ENCODE data around the gene FGF5.
"Not testable (repeated sequence)": the region's sequence is repeated elsewhere in the genome, so short reads cannot be mapped to it uniquely, and the experiment has no call there.

FGF5 gene

GRCh38 chr4:80270321-80270720 is 3.9 kb downstream of the FGF5 start:
- no peak for DNase-seq (ENCODE audit: low read depth, low spot score)
- peaks cover 36% of the 10 kb centered on the region for H3K27me3 ChIP-seq (ENCODE audit: insufficient read depth, insufficient read length)
- TF ChIP-seq ZNF274 (IDR thresholded peaks at IDR 0.05; ENCODE audit: low read depth, low read length) (no peak), SUZ12 (IDR thresholded peaks at IDR 0.05; ENCODE audit: extremely low read depth, insufficient read depth, insufficient read length) (no peak), YY1 (IDR thresholded peaks at IDR 0.05; ENCODE audit: insufficient read depth, insufficient read length) (no peak)
- no peaks in the 10 kb centered on the region for H3K4me1 ChIP-seq (ENCODE audit: insufficient read depth, insufficient read length)
- H3K9ac ChIP-seq (ENCODE audit: insufficient read length, low read depth) = no peak overlapping the region
- no peak overlapping the region for H3K4me3 ChIP-seq (ENCODE audit: insufficient read length, low read depth)
- no peaks in the 10 kb centered on the region for H3K9me3 ChIP-seq (ENCODE audit: insufficient read depth, low read length)
- no peaks in the 10 kb centered on the region for H3K36me3 ChIP-seq (ENCODE audit: insufficient read depth, insufficient read length, low read length)

DNA sequence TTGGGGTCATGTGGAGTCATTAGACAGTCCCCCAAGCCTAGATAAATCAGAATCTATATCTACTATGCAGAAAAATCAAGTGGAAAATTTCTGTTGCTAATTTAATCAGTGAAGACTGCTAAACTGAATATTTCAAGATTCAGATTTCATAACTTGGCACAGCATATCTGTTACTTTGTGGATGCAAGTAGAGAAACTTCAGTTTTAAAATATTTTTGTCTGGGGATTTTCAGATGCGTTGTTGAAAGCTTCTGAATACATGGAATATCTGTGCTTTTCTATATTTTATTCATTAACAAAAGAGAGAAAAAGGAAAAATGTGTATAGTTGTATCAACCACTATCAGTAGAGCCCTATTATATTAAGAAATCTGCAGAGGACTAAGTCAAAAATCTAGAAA is 4.4 kb downstream of the FGF5 start:
- Histone ChIP-seq H3K9ac (ENCODE audit: insufficient read length, low read depth) (no peak overlapping the region), H3K4me1 (ENCODE audit: insufficient read depth, insufficient read length) (no peaks in the 10 kb centered on the region), H3K9me3 (ENCODE audit: insufficient read depth, low read length) (no peaks in the 10 kb centered on the region), H3K27me3 (ENCODE audit: insufficient read depth, insufficient read length) (peaks cover 31% of the 10 kb centered on the region), H3K4me3 (ENCODE audit: insufficient read length, low read depth) (no peak overlapping the region), H3K36me3 (ENCODE audit: insufficient read depth, insufficient read length, low read length) (no peaks in the 10 kb centered on the region)
- DNase-seq (ENCODE audit: low read depth, low spot score) = no peak
- no peak for TF ChIP-seq ZNF274 (IDR thresholded peaks at IDR 0.05; ENCODE audit: low read depth, low read length)
- TF ChIP-seq YY1 (IDR thresholded peaks at IDR 0.05; ENCODE audit: insufficient read depth, insufficient read length) = no peak
- no peak for TF ChIP-seq SUZ12 (IDR thresholded peaks at IDR 0.05; ENCODE audit: extremely low read depth, insufficient read depth, insufficient read length)

GRCh38 chr4:80271801-80272200 is 5.3 kb downstream of the FGF5 start:
- TF ChIP-seq YY1 (IDR thresholded peaks at IDR 0.05; ENCODE audit: insufficient read depth, insufficient read length) (no peak), ZNF274 (IDR thresholded peaks at IDR 0.05; ENCODE audit: low read depth, low read length) (no peak), SUZ12 (IDR thresholded peaks at IDR 0.05; ENCODE audit: extremely low read depth, insufficient read depth, insufficient read length) (no peak)
- no peak for DNase-seq (ENCODE audit: low read depth, low spot score)
- Histone ChIP-seq H3K9ac (ENCODE audit: insufficient read length, low read depth) (no peak overlapping the region), H3K4me1 (ENCODE audit: insufficient read depth, insufficient read length) (no peaks in the 10 kb centered on the region), H3K9me3 (ENCODE audit: insufficient read depth, low read length) (no peaks in the 10 kb centered on the region), H3K27me3 (ENCODE audit: insufficient read depth, insufficient read length) (peaks cover 22% of the 10 kb centered on the region), H3K36me3 (ENCODE audit: insufficient read depth, insufficient read length, low read length) (no peaks in the 10 kb centered on the region), H3K4me3 (ENCODE audit: insufficient read length, low read depth) (no peak overlapping the region)

DNA sequence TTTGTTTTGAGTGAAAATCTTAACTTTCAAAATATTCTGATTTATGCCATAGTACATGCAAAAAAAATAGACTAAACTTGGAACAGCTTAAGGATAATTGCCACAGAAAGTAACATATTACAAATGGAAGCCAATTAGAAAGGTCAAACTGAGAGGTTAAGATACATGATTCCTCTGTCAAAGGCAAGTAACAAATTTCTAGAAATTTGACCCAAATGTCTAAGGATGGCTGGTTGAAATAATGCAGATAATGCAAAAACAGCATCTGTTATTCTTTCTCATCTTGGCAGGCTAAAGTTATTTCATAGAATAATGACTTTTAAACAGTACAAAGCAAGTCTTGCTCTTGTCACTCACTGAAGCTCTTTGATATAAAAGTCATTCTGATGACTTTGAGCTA is 10.5 kb downstream of the FGF5 start:
- Histone ChIP-seq H3K4me1 (ENCODE audit: insufficient read depth, insufficient read length) (no peaks in the 10 kb centered on the region), H3K9me3 (ENCODE audit: insufficient read depth, low read length) (no peaks in the 10 kb centered on the region), H3K4me3 (ENCODE audit: insufficient read length, low read depth) (no peak overlapping the region), H3K27me3 (ENCODE audit: insufficient read depth, insufficient read length) (no peaks in the 10 kb centered on the region), H3K9ac (ENCODE audit: insufficient read length, low read depth) (no peak overlapping the region), H3K36me3 (ENCODE audit: insufficient read depth, insufficient read length, low read length) (no peaks in the 10 kb centered on the region)
- no peak for DNase-seq (ENCODE audit: low read depth, low spot score)
- TF ChIP-seq YY1 (IDR thresholded peaks at IDR 0.05; ENCODE audit: insufficient read depth, insufficient read length) (no peak), SUZ12 (IDR thresholded peaks at IDR 0.05; ENCODE audit: extremely low read depth, insufficient read depth, insufficient read length) (no peak), ZNF274 (IDR thresholded peaks at IDR 0.05; ENCODE audit: low read depth, low read length) (no peak)

DNA sequence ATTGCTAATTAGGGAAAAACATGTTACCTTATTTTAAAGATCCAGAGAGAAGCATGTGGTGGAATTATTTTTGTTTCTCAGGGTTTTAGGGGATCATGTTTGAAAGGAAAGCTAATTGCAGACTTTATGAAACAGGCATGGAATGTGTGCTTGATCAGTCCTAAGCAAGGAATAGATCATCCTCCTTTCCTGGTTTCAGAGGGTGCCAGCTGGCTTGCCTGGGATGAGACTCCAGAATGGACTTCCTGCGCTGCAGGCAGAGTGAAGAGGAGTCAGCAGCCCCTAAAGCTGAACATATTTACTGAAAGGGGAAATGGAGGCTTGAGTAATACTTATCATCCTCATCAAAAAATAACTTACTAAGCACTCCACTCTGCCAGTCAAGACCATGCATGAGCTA is 13.3 kb downstream of the FGF5 start:
- Histone ChIP-seq H3K27me3 (ENCODE audit: insufficient read depth, insufficient read length) (no peaks in the 10 kb centered on the region), H3K4me3 (ENCODE audit: insufficient read length, low read depth) (no peak overlapping the region), H3K36me3 (ENCODE audit: insufficient read depth, insufficient read length, low read length) (no peaks in the 10 kb centered on the region), H3K9ac (ENCODE audit: insufficient read length, low read depth) (no peak overlapping the region), H3K9me3 (ENCODE audit: insufficient read depth, low read length) (no peaks in the 10 kb centered on the region), H3K4me1 (ENCODE audit: insufficient read depth, insufficient read length) (no peaks in the 10 kb centered on the region)
- no peak for TF ChIP-seq ZNF274 (IDR thresholded peaks at IDR 0.05; ENCODE audit: low read depth, low read length)
- TF ChIP-seq YY1 (IDR thresholded peaks at IDR 0.05; ENCODE audit: insufficient read depth, insufficient read length) = no peak
- no peak for TF ChIP-seq SUZ12 (IDR thresholded peaks at IDR 0.05; ENCODE audit: extremely low read depth, insufficient read depth, insufficient read length)
- DNase-seq (ENCODE audit: low read depth, low spot score) = no peak

DNA sequence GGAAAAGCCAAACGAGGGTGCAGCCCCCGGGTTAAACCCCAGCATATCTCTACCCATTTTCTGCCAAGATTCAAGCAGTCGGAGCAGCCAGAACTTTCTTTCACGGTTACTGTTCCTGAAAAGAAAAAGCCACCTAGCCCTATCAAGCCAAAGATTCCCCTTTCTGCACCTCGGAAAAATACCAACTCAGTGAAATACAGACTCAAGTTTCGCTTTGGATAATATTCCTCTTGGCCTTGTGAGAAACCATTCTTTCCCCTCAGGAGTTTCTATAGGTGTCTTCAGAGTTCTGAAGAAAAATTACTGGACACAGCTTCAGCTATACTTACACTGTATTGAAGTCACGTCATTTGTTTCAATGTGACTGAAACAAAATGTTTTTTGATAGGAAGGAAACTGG is 20.0 kb downstream of the FGF5 start:
- H3K36me3 ChIP-seq (ENCODE audit: insufficient read depth, insufficient read length, low read length) = no peaks in the 10 kb centered on the region
- no peak overlapping the region for H3K9ac ChIP-seq (ENCODE audit: insufficient read length, low read depth)
- no peak for DNase-seq (ENCODE audit: low read depth, low spot score)
- TF ChIP-seq ZNF274 (IDR thresholded peaks at IDR 0.05; ENCODE audit: low read depth, low read length) = no peak
- TF ChIP-seq SUZ12 (IDR thresholded peaks at IDR 0.05; ENCODE audit: extremely low read depth, insufficient read depth, insufficient read length) = no peak
- no peak for TF ChIP-seq YY1 (IDR thresholded peaks at IDR 0.05; ENCODE audit: insufficient read depth, insufficient read length)
- H3K9me3 ChIP-seq (ENCODE audit: insufficient read depth, low read length) = no peaks in the 10 kb centered on the region
- no peaks in the 10 kb centered on the region for H3K4me1 ChIP-seq (ENCODE audit: insufficient read depth, insufficient read length)
- no peak overlapping the region for H3K4me3 ChIP-seq (ENCODE audit: insufficient read length, low read depth)
- no peaks in the 10 kb centered on the region for H3K27me3 ChIP-seq (ENCODE audit: insufficient read depth, insufficient read length)

DNA sequence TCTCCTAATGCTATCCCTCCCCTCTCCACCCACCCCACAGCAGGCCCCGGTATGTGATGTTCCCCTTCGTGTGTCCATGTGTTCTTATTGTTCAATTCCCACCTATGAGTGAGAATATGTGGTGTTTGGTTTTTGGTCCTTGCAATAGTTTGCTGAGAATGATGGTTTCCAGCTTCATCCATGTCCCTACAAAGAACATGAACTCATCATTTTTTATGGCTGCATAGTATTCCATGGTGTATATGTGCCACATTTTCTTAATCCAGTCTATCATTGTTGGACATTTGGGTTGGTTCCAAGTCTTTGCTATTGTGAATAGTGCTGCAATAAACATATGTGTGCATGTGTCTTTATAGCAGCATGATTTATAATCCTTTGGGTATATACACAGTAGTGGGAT is 24.2 kb downstream of the FGF5 start:
- not testable (repeated sequence) for H3K36me3 ChIP-seq (ENCODE audit: insufficient read depth, insufficient read length, low read length); H3K9me3 ChIP-seq (ENCODE audit: insufficient read depth, low read length)

DNA sequence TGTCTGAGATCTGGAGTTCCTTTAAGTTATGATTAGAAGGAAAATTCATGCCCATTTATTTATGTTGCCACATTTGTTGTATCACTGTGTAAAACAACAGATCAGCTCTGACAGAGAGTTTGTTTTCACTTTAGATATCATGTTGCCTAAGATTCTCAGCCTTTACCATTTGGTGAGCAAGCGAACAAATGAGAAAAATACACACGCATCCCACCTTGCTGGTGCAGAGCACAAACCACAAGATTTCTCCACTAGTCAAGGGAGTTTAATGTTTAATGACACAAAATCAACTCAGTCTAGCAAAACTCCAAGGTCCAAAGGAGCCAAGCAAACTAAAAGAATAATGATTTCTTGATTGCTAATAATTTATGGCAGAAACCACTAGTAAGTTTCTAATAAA is 27.7 kb downstream of the FGF5 start:
- Histone ChIP-seq H3K27me3 (ENCODE audit: insufficient read depth, insufficient read length) (no peaks in the 10 kb centered on the region), H3K36me3 (ENCODE audit: insufficient read depth, insufficient read length, low read length) (no peaks in the 10 kb centered on the region), H3K9me3 (ENCODE audit: insufficient read depth, low read length) (no peaks in the 10 kb centered on the region), H3K4me1 (ENCODE audit: insufficient read depth, insufficient read length) (no peaks in the 10 kb centered on the region), H3K4me3 (ENCODE audit: insufficient read length, low read depth) (no peak overlapping the region), H3K9ac (ENCODE audit: insufficient read length, low read depth) (no peak overlapping the region)
- DNase-seq (ENCODE audit: low read depth, low spot score) = no peak
- TF ChIP-seq SUZ12 (IDR thresholded peaks at IDR 0.05; ENCODE audit: extremely low read depth, insufficient read depth, insufficient read length) (no peak), ZNF274 (IDR thresholded peaks at IDR 0.05; ENCODE audit: low read depth, low read length) (no peak), YY1 (IDR thresholded peaks at IDR 0.05; ENCODE audit: insufficient read depth, insufficient read length) (no peak)

More for the DNA sequence above, 24.2 kb downstream of the FGF5 start:
- H3K4me3 ChIP-seq (ENCODE audit: insufficient read length, low read depth); H3K4me1 ChIP-seq (ENCODE audit: insufficient read depth, insufficient read length); H3K27me3 ChIP-seq (ENCODE audit: insufficient read depth, insufficient read length); H3K9ac ChIP-seq (ENCODE audit: insufficient read length, low read depth); DNase-seq (ENCODE audit: low read depth, low spot score): not testable (repeated sequence)

All from NT2/D1 (cell line).